Upper lobe of left lung (tissue), 6 donors: Measurements from ENCODE around the gene KAT6B. TPM values are rescaled to one million over a fixed set of nuclear protein-coding genes. Genes with fewer than 3 reads are reported as not detected.

Experiments used
- ATAC-seq, 2 donors: fragments of 200-7000 bp; cut with Tn5 transposase; one replicate each; pipeline ENCODE4 v1.9.1; 2022; ENCODE audit warnings: mild to moderate bottlenecking in 2 of 2, moderate library complexity in 2 of 2; ENCODE audit not compliant: low FRiP score in 2 of 2
- DNase-seq, 2 donors: peaks; one replicate each; pipeline ENCODE4 v3.0.0-alpha.2; 2019 to 2020
- H3K27ac ChIP-seq, 4 donors: fragments of 200-600 bp; sonication (generic); one replicate each; pipeline ENCODE4 v1.5.1; 2016 to 2019
- H3K27me3 ChIP-seq, 4 donors: fragments of 200-600 bp; sonication (generic); one replicate each; pipeline ENCODE4 v1.5.1; 2017 to 2019
- H3K36me3 ChIP-seq, 4 donors: fragments of 200-600 bp; sonication (generic); one replicate each; pipeline ENCODE4 v1.5.1; 2016 to 2019
- H3K4me1 ChIP-seq, 4 donors: fragments of 200-600 bp; sonication (generic); one replicate each; pipeline ENCODE4 v1.5.1; 2018 to 2019
- H3K4me3 ChIP-seq, 4 donors: fragments of 200-600 bp; sonication (generic); one replicate each; pipeline ENCODE4 v1.5.1; 2017 to 2019; ENCODE audit warnings: mild to moderate bottlenecking in 2 of 4, moderate library complexity in 1 of 4
- H3K9me3 ChIP-seq, 4 donors: fragments of 200-600 bp; sonication (generic); one replicate each; pipeline ENCODE4 v1.5.1; 2018 to 2019
- EP300 ChIP-seq, 4 donors: sonication (generic); formaldehyde crosslinking; IDR thresholded peaks; one replicate each; pipeline ENCODE4 v1.5.1; 2017; ENCODE audit warnings: antibody characterized with exemption in 4 of 4, control low read depth in 2 of 4
- POLR2A ChIP-seq, 4 donors: fragments of 450-650 bp; IDR thresholded peaks; one replicate each; pipeline ENCODE4 v1.5.1; 2016 to 2017; ENCODE audit warnings: antibody characterized with exemption in 4 of 4, mild to moderate bottlenecking in 2 of 4
- POLR2AphosphoS5 ChIP-seq, 2 donors: sonication (generic); formaldehyde crosslinking; IDR thresholded peaks; one replicate each; pipeline ENCODE4 v1.5.1; 2017; ENCODE audit warnings: antibody characterized with exemption in 2 of 2
- WGBS, 2 donors: methylation state at CpG; one replicate each; pipeline ENCODE4 v1.1.5; 2017 to 2018; 5-methylcytosine and 5-hydroxymethylcytosine counted together
- total RNA-seq, 6 donors: library from RNA; depleted of rRNA in 4 of 6; stranded (reverse); fragments of >200 nt in 4 of 6; gene quantifications; one replicate each; pipeline versions ENCODE4 v1.1.0 to v1.2.1, GENCODE V29; 2016 to 2021
- TF ChIP-seq, protein P1 (sequence below), 6 experiments: fragments of 450-650 bp in 4 of 6; fragments of 200-600 bp in 2 of 6; sonication (generic) in 2 of 6; IDR thresholded peaks; one replicate each; pipeline ENCODE4 v1.5.1; 2016 to 2019; ENCODE audit warnings: antibody characterized with exemption in 6 of 6
- donor health status: DM: no; HTN: no; CAD: no; lungs with moderate emphysema.
- donor health status: DM: no; HTN: yes; CAD: no; lungs with severe emphysema.

The KAT6B gene
- total RNA-seq, 6 donors from 2014 or later: 35.2 to 78.4 (median 38.0) TPM

DNA sequence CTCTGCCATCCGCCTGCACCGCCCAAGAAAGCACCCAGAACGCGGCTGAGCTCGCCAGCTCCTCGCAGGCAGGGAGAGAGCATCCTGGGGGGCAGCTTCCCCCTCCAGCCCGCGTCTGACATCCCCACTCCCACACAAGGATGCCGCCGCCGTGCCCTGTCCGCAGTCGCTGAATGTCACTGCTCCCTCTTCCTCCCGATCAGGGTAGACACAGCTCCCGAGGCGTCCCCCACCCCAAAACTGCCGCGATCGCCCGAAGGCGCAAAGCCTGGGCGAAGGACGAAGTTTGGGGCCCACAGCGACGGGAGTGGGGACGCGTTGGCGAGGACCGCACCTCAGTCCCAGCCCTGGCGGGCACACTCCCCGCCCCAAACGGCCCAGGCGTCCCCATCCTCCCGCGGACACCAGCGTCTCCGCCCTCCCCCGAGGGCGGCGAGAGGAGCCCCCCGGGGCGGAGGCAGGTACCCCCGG, 1.5 kb upstream of the KAT6B start:
- no peaks in the 10 kb centered on the region for H3K9me3 ChIP-seq
- whole genome bisulfite sequencing, 2 donors: 0 to 4% methylated on average over 10 to 28 of the region's 43 CpGs
- H3K4me1 ChIP-seq: peaks cover 39 to 61% (median 51%) of the 10 kb centered on the region in 4 donors
- H3K4me3 ChIP-seq: peak overlapping the region; percentile 59 to 96 (median 74)
- no peaks in the 10 kb centered on the region for H3K27me3 ChIP-seq
- no peak for ATAC-seq
- no peak for TF ChIP-seq POLR2AphosphoS5 (IDR thresholded peaks at IDR 0.05)
- TF ChIP-seq POLR2A (IDR thresholded peaks at IDR 0.05): no peak
- TF ChIP-seq, protein P1, sequence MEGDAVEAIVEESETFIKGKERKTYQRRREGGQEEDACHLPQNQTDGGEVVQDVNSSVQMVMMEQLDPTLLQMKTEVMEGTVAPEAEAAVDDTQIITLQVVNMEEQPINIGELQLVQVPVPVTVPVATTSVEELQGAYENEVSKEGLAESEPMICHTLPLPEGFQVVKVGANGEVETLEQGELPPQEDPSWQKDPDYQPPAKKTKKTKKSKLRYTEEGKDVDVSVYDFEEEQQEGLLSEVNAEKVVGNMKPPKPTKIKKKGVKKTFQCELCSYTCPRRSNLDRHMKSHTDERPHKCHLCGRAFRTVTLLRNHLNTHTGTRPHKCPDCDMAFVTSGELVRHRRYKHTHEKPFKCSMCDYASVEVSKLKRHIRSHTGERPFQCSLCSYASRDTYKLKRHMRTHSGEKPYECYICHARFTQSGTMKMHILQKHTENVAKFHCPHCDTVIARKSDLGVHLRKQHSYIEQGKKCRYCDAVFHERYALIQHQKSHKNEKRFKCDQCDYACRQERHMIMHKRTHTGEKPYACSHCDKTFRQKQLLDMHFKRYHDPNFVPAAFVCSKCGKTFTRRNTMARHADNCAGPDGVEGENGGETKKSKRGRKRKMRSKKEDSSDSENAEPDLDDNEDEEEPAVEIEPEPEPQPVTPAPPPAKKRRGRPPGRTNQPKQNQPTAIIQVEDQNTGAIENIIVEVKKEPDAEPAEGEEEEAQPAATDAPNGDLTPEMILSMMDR (IDR thresholded peaks at IDR 0.05): no peak
- peak in 1 of 2 donors; percentile 29 for DNase-seq
- H3K36me3 ChIP-seq: no peaks in the 10 kb centered on the region
- H3K27ac ChIP-seq: peak overlapping the region; percentile 71 to 99 (median 88)

DNA sequence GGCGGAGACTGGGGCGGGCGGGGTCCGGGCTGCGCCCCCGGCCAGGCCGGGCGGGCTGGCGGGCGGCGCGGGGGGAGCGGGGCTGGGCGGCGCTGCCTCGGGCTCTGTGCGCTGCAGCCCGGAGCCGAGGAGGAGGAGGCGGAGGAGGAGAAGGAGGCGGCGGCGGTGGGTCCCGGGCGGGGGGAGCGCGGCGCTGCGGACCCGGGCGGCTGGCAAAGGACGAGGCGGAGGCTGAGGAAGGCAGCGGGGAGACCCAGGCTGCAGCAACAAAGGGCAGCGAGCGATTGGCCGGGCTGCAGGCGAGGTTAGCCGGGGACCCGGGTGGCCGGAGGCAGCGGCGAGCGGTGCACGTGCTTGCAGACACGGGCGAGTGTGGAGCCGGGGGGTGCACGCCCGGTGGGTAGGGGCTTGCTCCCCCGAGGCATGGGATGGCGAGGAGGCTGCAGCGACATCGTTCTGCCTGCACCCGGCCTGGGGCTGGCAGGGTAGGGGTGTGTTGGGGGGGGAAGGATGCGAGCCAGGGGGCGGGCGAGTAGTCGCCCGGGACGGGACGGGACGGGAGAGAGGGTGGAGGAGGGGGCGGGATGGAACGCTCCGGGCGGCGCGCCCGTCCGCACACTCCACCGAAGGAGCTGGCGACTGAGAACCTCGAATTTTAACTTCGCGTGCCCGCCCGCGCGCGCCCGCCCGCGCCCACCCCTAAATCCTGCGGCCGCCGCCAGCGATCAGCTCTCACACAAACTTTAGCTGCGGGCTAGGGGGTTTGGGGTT, 844 bp upstream of the KAT6B start:
- Histone ChIP-seq H3K27ac (peak overlapping the region; percentile 71 to 99 (median 88)), H3K9me3 (no peaks in the 10 kb centered on the region), H3K27me3 (no peaks in the 10 kb centered on the region), H3K4me3 (peak overlapping the region; percentile 59 to 96 (median 74)), H3K36me3 (no peaks in the 10 kb centered on the region), H3K4me1 (peaks cover 39 to 61% (median 51%) of the 10 kb centered on the region in 4 donors)
- ATAC-seq (peak; percentile 52 to 56), DNase-seq (peak; percentile 41 to 96)
- 0% methylated on average over 15 to 47 of the region's 89 CpGs for WGBS, 2 donors
- TF ChIP-seq, protein P1 (IDR thresholded peaks at IDR 0.05): peak in 1 of 6 experiments; percentile 12
- TF ChIP-seq EP300 (IDR thresholded peaks at IDR 0.05): no peak
- TF ChIP-seq POLR2AphosphoS5 (IDR thresholded peaks at IDR 0.05): peak in 1 of 2 donors; percentile 10
- peak in 1 of 4 donors; percentile 7 for TF ChIP-seq POLR2A (IDR thresholded peaks at IDR 0.05)

DNA sequence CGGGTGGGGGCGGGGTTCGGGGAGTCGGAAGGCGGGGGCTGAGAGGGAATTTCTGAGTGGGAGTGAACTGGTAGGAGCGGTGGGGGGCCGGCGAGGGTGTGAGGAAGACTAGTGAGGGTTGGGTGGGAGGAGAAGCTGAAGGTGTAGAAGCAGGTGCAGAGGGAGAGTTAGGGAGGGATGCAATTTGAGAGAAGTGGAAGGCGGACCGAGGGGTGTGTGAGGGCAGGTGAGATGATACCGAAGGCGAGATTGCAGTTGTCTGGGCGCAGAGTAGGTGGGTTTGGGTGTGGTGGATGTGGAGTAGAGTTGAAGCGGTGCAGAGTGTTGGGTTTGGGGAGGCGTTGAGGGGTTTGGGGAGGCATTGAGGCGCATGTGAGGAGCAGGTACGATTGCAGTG, 643 bp downstream of the KAT6B start:
- Histone ChIP-seq H3K36me3 (no peaks in the 10 kb centered on the region), H3K27me3 (no peaks in the 10 kb centered on the region), H3K27ac (peak overlapping the region; percentile 99 to 100 (median 99)), H3K4me1 (peaks cover 36 to 59% (median 49%) of the 10 kb centered on the region in 4 donors), H3K4me3 (peak overlapping the region; percentile 69 to 96 (median 74)), H3K9me3 (no peaks in the 10 kb centered on the region)
- WGBS, 2 donors: 9 to 11% methylated on average over 16 of the region's 17 CpGs
- TF ChIP-seq, protein P1 (IDR thresholded peaks at IDR 0.05): no peak
- TF ChIP-seq POLR2AphosphoS5 (IDR thresholded peaks at IDR 0.05) (no peak), EP300 (IDR thresholded peaks at IDR 0.05) (no peak)
- DNase-seq (no peak), ATAC-seq (no peak)

DNA sequence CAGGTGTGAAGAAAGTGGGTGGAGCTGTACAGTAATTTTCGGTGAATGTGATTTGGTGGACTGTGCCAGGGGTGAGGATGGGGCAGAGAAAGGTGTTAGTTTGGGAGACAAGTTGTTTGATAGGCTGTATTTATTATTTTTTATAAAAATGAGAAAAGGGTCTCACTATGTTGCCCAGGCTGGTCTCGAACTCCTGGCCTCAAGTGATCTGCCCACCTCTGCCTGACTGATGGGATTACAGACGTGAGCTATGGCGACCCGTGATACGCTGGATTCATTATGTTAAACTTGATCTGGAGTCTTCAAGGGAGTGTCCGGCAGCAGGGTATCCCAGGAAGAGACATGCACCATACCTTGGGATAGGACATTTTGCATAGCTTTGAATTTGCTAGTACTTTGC, 1.3 kb downstream of the KAT6B start:
- H3K9me3 ChIP-seq: no peaks in the 10 kb centered on the region
- DNase-seq: no peak
- H3K4me1 ChIP-seq: peaks cover 30 to 53% (median 45%) of the 10 kb centered on the region in 4 donors

More for the DNA sequence above, 1.3 kb downstream of the KAT6B start:
- Histone ChIP-seq H3K27ac (peak overlapping the region in 2 of 4 donors; percentile 99), H3K4me3 (peak overlapping the region in 3 of 4 donors; percentile 69 to 96 (median 79)), H3K36me3 (no peaks in the 10 kb centered on the region), H3K27me3 (no peaks in the 10 kb centered on the region)
- ATAC-seq: no peak
- 92% methylated on average over 7 of the region's 7 CpGs for WGBS, 2 donors
- TF ChIP-seq, protein P1 (IDR thresholded peaks at IDR 0.05): no peak
- no peak for TF ChIP-seq POLR2AphosphoS5 (IDR thresholded peaks at IDR 0.05)
- TF ChIP-seq POLR2A (IDR thresholded peaks at IDR 0.05): no peak
- TF ChIP-seq EP300 (IDR thresholded peaks at IDR 0.05): no peak
